ENCODE measurements around the gene POLR1A.

POLR1A gene

DNA sequence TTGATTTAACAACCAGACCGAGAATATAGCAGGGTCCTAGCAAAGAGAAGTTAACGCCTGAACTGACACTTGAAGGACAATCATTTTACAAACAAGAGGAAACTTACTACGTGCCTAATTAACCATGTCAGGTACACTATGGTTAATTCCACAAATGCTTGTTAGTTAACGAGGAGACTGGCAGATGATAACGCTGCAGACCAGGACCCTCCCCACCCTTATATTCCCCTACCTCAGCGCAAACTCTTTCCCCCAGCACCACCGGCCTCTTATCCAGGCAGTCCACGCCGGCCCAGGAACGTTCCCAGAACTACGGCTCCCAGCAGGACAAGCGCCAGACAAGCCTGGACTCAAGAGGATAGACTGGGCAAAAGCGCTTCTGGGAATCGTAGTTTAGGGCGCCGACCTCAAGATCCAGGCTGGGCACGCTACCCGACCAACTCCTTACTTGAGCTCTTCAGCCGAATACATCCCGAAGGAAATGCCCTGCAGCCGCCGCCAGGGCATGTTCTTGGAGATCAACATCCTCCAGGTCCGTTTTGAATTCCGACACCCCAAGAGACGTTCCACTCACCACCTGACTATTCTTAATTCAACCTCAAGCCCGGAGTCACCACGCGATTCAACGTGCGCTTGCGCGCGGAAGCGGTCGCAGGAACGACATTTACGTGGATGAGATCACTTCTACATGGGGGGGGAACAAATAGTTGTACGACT lies at the start of gene POLR1A:
Gene POLR1A, minus strand, starts transcription at position 635 of the 717 bp plus-strand sequence. Its CDS starts 110 bp downstream, at position 525.
- peak; percentile 97 for DNase-seq (ENCODE audit: low read depth)

DNA sequence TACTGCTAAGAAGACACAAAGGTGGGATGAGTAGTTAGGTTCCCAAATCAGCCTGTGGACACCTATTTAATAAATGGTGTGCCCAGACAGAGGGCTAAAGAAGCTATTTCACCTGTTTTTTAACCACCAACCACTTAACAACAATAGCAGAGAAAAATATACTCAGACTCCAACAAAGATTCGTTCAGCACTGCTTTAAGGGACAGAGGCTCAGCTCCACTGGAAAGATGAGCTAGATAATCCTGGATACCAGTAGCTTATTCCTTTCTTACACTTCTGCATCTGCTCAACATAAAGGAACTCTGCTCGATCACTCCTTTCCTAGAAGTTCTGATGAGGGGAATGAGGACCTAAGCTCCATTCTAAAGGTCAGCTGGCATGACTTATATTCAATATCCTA lies 44.8 kb upstream of the POLR1A start:
- DNase-seq (ENCODE audit: low read depth): no peak

DNA sequence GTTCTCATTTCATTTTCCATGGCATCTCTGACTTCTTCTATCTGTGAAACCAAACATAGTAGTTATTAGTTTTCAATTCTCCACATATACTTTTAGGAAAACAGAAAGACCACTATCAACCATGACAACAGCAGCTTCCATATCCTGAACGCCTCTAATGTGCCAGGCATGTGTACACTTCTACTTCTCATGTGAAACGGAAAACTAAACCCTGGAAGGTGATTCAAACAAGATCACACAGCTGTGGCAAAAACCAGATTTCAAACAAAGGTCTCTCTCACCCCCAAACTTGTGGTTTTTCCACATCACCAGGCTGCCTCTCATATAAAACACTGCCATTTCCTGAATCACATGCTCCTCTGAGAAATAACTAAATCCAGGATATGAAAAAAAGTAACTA lies 42.1 kb upstream of the POLR1A start:
- DNase-seq (ENCODE audit: low read depth): peak; percentile 12

DNA sequence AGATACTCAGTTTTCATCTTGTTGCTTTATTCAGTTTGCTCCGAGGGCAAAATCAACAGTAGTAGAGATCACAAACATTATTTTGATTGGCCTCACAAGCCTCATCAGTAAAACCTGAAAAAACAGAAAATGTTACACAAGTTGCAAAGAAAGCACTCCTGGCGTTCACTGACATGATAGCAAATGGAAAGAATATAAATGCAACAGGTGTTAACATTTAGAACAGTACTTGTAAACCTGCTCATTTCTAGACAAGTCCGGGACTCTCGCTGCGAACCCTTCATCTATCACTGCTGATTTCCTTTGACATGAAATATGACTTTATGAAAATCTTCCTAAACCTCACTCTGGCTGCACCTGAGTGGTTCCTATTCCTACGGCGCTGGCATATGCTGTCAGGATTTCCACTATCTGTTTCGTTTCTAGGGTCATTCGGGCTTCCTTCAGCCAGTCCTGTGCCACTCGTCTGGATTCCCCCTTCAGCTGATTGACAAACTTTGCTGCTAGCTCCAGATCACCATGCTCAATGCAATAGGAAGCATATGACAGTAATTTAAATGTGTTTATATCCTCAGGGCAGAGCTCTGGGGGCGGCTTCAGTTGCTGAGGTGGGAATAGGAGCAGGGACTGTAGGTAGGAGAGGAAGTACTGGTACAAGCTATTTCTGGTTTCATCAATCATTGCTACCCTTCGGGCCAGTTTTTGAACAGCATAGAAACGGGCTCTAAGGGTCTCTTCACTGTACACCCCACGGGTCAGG lies 38.4 kb upstream of the POLR1A start:
- DNase-seq (ENCODE audit: low read depth): no peak

DNA sequence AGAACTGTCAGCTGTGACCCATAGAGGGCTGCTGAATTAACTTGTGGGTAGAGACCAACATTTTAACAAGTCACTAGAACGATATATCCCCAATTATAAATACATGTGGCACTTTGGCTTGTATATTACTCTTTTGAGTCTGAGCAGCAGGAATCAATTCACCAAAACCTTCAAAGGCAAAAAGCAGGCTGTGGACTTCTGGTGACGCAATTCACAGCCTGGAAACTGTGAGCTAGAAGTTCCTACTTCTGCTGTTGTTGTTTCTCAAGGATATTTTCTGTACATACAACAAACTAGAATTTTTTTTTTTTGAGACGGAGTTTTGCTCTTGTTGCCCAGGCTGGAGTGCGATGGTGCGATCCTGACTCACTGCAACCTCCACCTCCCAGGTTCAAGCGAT lies 37.6 kb upstream of the POLR1A start:
- DNase-seq (ENCODE audit: low read depth): peak; percentile 18

DNA sequence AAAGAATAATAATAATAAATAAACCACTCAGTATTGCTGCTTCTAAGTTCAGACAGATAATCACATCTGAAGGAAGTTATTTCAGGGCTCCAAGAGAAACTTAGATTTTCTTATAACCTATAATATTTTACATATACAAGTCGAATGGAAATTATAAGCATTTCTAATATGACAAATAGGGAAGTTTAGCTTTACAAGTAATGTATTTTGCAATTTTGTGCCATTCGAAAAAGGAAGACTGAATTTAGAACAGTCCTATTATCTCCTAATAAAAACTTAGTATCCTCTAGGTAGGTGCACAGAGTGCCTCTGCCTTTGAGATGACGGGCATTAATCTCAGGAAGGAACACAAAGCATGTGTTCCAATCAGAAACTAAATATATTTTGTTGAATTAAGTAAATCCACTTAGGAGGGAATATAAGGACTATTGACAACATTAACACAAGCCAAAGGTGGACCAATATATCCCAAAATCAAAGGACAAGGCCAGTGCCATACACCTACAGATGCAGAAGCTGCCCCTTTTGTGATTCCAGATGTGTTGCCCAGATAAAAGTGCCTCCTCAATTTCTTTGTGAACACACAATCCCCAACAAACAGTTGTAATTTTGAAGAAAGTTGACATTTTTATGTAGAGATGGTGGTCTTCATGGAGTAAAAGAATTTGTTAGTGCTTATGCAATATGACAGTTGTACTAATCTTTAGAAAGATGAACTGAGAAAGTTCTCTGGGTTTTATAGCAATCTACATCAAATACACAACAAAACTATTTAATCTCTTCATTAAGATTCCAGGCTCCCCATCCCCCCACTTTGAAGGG lies 37.0 kb upstream of the POLR1A start:
- no peak for DNase-seq (ENCODE audit: low read depth)

DNA sequence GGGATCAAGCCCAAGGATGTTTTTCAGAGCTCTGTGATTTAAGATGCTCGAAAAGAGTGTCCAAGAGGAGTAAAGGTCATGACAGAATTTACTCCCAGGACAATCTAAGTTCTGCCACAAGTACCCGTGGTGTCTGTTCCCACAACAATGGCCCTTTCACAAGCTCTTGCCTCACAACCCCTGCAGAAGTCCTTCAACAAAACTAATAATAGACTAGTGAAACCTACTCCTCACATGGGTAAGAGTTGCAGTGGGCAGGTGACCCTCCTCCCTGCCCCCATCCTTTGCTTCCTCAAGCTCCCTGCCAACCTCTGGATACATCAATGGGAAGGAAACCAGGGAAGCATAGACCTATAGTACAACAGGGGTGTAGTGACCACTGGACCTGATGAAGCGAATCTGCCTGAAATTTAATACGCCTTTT lies 35.3 kb upstream of the POLR1A start:
- no peak for DNase-seq (ENCODE audit: low read depth)

DNA sequence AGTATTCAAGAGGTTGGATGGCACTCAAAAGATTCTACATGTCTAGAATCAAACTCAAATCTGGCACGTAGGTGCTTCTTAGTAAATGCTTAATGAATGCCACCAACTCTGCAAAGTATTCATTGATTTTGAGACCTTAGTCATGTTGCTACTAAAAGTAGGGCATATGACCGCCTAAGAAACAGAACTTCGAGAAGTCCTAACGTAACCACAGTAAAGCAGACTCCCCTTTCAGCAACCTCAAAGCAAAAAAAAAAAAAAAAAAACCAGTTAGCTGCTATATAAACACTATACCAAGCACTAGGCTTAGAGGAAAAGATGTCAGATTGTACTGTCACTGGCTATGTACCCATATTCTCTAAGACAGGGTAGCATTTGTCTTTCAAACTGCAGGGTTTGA lies 34.3 kb upstream of the POLR1A start:
- DNase-seq (ENCODE audit: low read depth): no peak

DNA sequence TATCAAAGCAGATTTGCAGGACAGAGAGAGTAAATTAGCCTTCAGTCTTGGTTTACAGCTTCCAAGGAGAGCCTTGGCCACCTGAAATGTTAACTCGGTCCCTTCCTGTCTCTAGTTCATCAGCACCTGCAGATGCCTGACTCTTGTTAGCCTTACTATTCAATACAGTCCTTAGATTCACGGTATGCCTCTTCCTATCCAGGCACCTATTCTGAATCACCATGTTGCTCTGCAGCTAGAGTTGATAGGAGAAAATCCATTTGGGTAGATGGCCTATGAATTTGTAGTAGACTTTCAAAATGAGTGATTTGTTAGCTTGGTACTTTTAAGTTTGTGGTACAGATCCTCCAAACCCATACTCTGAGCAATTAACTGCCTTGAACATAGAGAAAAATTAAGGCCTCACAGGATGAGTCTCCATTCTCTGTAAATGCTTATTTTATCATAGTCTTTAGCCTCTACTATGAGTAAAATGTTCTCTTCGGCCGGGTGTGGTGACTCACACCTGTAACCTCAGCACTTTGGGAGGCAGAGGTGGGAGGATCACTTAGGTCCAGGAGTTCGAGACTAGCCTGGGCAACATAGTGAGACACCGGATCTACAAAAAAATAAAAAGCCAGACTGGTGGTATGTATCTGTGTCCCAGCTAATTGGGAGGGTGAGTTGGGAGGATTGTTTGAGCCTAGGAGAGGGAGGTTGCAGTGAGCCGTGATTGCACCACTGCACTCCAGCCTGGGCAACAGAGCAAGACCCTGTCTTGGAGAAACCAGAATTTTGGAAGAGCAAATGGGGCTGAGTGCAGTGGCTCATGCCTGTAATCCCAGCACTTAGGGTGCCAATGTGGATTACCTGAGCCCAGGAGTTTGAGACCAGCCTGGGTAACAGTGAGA lies 33.3 kb upstream of the POLR1A start:
- no peak for DNase-seq (ENCODE audit: low read depth)

DNA sequence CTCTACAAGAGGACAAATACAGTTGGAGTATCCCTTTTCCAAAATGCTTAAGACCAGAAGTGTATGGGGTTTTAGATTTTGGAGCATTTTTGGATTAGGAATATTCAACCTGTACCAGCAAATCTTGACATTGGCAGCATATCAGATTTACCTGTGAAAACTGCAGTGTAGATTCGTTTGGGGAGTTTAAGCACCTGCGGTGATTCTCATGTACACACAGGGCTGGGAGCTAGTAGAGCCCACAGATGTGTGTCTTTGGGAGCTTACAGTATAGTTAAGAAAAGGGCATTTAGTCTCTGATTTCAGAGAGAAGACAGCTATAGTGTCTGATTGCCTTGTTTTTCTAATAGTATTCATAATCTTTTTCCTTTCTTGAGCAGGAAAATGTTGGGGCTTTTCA lies 30.5 kb upstream of the POLR1A start:
- DNase-seq (ENCODE audit: low read depth): no peak

DNA sequence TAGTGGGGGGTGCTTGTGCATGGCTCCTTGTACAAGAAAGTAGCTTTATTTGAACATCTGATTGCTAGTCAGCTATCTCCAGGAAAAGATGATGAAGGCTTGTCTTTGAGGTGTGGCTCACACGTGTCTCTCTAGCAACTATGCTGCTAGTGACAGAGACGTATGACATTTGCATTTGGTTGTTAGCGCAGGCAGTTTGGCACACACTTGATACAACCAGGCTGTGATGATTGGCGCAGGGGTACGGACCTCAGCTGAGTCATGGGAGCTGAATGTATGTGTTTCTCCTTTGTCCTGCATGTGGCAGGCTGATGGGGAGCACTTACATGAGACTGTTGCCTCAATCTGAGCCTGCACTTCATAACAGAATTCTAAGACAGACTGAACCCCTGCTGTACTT lies 30.0 kb upstream of the POLR1A start:
- no peak for DNase-seq (ENCODE audit: low read depth)

DNA sequence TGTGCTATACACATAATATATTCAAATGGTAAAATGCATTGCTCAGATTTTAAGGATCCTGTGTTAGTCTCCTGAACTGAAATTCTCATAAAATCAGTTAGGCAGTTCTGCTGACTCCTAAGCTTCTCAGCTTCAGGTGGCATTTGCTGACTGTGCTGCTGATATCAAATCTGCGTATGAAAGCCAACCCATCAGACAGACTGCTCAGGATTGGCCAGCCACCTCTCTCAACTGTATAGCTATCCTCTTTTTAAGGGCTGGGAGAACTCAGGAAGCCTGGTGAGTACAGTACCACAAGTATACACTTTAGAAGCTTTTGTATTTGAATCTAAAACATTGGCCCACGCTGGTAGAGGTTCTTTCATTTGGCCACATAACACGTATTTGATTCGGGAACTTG lies 29.0 kb upstream of the POLR1A start:
- no peak for DNase-seq (ENCODE audit: low read depth)

DNA sequence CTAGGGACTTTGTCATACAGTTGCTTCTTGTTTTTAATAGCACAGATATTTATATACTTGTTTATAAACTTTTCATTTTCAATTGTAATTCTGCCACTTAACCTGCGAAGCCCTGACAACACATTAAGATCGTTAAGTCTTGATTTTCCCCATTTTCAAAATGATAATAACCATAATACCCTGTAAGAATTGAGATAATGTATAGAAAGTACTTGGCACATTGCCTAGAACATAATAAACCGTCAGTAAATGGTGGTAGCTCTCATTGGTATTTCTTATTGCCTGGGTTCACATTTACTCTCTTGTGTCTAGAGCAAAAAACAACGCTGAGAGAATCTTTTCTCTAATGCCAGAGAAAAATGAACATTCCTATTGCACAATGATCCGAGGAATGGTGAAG lies 19.0 kb upstream of the POLR1A start:
- no peak for DNase-seq (ENCODE audit: low read depth)

DNA sequence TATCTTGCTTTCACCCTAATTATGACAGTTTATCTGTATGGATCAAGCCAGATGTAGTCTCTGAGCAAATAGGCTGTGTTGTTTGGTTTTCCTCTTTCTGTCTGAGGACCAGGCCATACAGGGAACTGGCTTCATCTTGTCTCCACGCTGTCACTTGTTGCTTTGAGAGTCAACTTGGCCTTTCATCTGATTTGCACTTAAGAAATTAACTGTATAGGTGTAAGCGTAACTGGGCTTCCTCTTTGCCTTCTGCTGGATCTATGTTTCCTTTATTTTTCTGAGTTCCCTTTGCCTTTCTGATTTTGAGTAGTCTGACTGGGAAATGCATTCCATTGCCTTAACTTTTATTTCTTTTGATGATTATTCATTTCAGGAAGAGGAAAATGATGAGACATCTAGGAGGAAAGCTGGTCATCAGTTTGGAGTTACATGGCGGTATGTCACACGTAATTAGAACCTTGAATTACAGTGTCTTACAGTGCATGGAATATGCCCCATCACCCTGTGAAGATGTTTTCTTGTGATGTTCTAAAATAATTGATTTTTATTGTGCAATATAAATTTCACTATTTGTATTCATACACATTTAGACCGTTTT lies 17.7 kb upstream of the POLR1A start:
- no peak for DNase-seq (ENCODE audit: low read depth)

DNA sequence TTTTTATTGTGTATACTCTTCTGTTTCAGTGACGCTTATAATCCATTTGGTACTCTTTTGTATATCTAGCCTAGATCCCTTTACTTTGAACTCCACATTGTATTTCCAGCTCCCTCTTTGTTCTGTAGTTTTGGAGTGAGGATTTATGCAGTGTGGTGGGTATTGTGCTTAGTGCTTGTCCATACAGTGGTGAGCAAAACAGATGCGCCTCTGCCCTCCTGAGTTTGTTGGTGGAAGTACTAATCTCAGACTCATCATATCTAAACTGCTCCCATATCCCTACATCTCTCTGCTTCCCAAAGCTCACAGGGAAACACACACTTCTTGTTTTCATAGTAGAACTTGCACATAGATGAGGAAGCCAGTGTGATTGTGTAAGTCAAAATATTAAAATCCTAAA lies 12.4 kb upstream of the POLR1A start:
- no peak for DNase-seq (ENCODE audit: low read depth)

DNA sequence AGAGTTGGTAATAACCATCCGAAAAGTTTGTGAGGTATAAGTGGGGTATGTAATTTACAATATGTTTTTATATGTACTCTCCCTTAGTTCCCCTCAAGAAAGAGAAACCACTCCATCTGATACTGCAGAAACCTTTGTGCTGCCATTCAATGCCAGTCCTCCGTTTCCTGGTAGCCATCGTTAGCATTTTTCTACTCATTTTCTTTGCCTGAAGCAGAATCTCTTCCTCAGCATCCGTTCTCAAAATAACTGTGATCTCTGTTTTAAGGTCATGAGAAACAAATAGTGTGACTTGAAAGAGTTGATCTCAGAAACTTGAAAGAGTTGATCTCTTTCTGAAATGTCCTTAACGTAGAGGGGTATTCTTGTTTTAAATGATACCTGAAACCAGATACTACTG lies 1.3 kb upstream of the POLR1A start:
- peak; percentile 6 for DNase-seq (ENCODE audit: low read depth)

DNA sequence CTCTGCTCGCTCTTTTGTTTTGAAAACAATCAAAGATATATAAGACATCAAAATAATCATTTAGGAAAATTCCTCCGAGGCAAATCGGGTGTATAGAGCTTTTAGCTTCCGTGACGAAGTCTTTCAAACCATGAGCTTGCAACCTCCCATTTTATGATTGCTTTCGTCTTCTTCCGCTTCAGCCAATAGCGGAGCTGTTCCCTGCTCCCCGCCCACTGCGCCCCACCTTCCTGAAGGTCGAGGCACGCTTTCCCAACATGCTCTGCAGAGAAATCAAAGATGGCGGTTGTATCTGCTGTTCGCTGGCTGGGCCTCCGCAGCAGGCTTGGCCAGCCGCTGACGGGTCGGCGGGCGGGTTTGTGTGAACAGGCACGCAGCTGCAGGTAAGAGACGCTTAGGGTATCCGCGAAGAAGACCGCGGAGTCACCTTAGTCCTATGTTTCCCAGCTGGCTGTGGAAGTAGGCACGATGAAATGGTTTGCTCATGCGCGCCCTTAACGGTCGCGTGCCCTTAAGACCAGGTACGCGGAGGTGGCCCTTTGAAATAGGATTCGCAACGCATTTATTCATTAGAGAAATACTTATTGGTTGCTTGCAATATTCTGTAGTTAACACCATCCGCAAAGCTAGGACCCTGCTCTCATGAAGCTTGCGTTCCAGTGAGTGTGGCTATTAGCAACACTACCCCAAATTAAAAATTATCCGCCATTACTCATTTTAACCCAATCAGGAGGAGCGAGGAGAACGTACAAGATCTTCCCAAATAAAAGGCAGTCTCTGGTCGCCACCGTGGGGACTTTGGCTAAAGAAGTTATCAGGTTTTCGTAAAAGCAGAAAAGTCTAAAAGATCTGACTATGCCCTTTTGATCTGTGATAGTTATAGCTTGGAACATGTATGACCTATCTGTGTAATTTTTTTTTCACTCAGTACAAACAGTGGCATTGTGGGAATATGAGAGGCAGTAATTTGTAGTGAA lies 571 bp upstream of the POLR1A start, which contains the start of gene PTCD3:
Gene PTCD3, plus strand, starts transcription at position 267 of the 977 bp plus-strand sequence. Its CDS starts 13 bp downstream, at position 280.
- DNase-seq (ENCODE audit: low read depth): peak; percentile 98

DNA sequence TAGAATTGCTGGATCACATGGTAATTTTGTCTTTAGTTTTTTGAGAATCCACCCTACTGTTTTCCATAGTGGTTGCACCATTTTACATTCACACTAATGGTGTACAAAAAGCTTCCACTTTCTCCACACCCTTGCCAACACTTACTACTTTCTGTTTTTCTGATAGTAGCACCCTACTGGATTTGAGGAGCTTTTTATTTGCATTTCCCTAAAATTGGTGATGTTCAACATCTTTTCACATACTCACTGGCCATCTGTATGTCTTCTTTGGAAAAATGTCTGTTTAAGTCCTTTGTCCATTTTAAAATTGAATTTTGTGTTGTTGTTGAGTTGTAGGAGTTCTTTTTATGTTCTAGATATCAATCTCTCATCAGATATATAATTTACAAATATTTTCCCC lies 3.5 kb downstream of the POLR1A start:
- no peak for DNase-seq (ENCODE audit: low read depth)

DNA sequence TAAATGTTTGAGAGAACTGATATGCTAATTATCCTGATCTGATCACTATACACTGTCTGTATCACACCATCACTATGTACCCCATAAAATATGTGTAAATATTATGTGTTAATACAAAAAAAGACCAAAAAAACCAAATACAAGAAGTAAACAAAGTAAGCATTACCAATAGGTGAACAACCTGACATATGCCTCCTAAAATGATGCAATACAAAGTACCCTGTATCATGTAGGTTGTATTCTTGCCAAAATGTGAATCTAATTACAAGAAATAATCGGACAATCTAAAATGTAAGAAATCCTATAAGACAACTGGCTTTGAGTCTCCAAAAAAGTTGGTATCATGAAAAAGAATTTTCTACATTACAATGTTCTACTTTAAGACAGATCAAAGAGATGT lies 7.8 kb downstream of the POLR1A start:
- no peak for DNase-seq (ENCODE audit: low read depth)
